ENCODE data around the gene HS6ST1.

- TF ChIP-seq CTCF (IDR thresholded peaks at IDR 0.05) = no peak
- TF ChIP-seq POLR2A (IDR thresholded peaks at IDR 0.05) = no peak
Measured at GRCh38 chr2:128312411-128312810, 6.3 kb downstream of the HS6ST1 start.

Measured in testis (tissue), 2 donors.